Esophagus squamous epithelium (tissue), 5 donors: ENCODE data around the gene DHDDS. TPM values are rescaled to one million over a fixed set of nuclear protein-coding genes. Genes with fewer than 3 reads are reported as not detected.

Experiments used
- DNase-seq: peaks from one replicate; lab custom pipeline; 2025; lab: John Stamatoyannopoulos, UW
- H3K27ac ChIP-seq, 4 donors: fragments of 200-600 bp; sonication (generic); one replicate each; pipeline ENCODE4 v1.5.1; 2016 to 2019; ENCODE audit warnings: mild to moderate bottlenecking in 1 of 4
- H3K27me3 ChIP-seq, 4 donors: fragments of 200-600 bp; sonication (generic); 1 replicate in 3 of 4; 2 replicates in 1 of 4; pipeline versions ENCODE4 v1.5.1 to v1.6.0; 2017 to 2021; ENCODE audit warnings: antibody characterized with exemption in 1 of 4
- H3K36me3 ChIP-seq, 3 donors: fragments of 200-600 bp; sonication (generic); one replicate each; pipeline ENCODE4 v1.5.1; 2016 to 2019
- H3K4me1 ChIP-seq, 3 donors: fragments of 200-600 bp; sonication (generic); one replicate each; pipeline ENCODE4 v1.5.1; 2017 to 2019
- H3K4me3 ChIP-seq, 4 donors: fragments of 200-600 bp; sonication (generic); 1 replicate in 3 of 4; 2 replicates in 1 of 4; pipeline ENCODE4 v1.5.1; 2016 to 2019; ENCODE audit warnings: mild to moderate bottlenecking in 2 of 4, moderate library complexity in 1 of 4
- H3K9me3 ChIP-seq, 3 donors: fragments of 200-600 bp; sonication (generic); one replicate each; pipeline ENCODE4 v1.5.1; 2016 to 2019
- POLR2A ChIP-seq, 4 donors: fragments of 450-650 bp; IDR thresholded peaks; one replicate each; pipeline ENCODE4 v1.6.1; 2017; ENCODE audit warnings: antibody characterized with exemption in 4 of 4, mild to moderate bottlenecking in 4 of 4, moderate library complexity in 3 of 4
- WGBS, 2 donors: methylation state at CpG; one replicate each; pipeline ENCODE4 v1.1.5; 2018; 5-methylcytosine and 5-hydroxymethylcytosine counted together
- intact Hi-C: fragments of 100-400 bp; cut with DNase I; formaldehyde crosslinking; loops from one replicate; pipeline ENCODE4 v1.15.0; 2022
- total RNA-seq, 4 donors: library from RNA; depleted of rRNA; stranded (reverse); fragments of >200 nt; gene quantifications; one replicate each; pipeline ENCODE4 v1.1.0, GENCODE V29; 2016
- TF ChIP-seq, protein P1 (sequence below), 6 experiments: fragments of 450-650 bp in 4 of 6; fragments of 200-600 bp in 2 of 6; sonication (generic) in 2 of 6; IDR thresholded peaks; one replicate each; pipeline ENCODE4 v1.5.1; 2016 to 2019; ENCODE audit warnings: antibody characterized with exemption in 6 of 6, mild to moderate bottlenecking in 4 of 6, moderate library complexity in 4 of 6
- donor health status: DM: yes; HTN: yes; CAD: no.

The DHDDS gene
- total RNA-seq, 4 donors from 2014 or later: 30.3 to 49.7 (median 37.9) TPM

DNA sequence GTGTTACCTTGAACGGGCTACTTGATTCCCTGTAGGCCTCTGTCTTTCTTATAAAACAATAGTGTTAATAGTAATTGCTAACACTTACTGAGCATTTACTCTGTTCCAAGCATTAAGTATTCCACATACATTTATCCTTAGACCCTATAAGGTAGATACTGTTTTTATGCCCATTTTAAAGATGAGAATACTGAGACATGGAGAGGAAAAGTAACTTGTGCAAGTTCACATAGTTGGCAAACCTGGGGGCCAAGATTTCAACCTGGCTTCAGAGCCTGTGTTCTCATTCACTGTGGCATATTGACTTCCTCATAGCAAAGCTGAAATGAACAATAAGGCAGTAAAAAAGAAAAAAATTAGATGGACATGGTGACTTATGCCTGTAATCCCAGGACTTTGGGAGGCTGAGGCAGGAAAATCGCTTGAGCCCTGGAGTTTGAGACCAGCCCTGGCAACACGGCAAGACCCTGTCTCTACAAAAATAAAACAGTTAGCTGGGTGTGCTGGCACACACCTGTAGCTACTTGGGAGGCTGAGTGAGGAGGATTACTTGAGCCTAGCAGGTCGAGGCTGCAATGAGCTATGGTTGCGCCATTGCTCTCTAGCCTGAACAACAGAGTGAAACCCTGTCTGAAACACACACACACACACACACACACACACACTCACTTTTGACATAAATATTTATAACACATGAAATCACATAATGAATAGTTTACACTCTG lies 20.5 kb downstream of the DHDDS start:
- Histone ChIP-seq H3K9me3 (no peaks in the 10 kb centered on the region), H3K4me1 (peaks cover 0 to 7% (median 0%) of the 10 kb centered on the region in 3 donors), H3K4me3 (no peak overlapping the region), H3K36me3 (peaks cover 6 to 100% (median 18%) of the 10 kb centered on the region in 3 donors), H3K27ac (no peak overlapping the region), H3K27me3 (no peaks in the 10 kb centered on the region)
- TF ChIP-seq, protein P1, sequence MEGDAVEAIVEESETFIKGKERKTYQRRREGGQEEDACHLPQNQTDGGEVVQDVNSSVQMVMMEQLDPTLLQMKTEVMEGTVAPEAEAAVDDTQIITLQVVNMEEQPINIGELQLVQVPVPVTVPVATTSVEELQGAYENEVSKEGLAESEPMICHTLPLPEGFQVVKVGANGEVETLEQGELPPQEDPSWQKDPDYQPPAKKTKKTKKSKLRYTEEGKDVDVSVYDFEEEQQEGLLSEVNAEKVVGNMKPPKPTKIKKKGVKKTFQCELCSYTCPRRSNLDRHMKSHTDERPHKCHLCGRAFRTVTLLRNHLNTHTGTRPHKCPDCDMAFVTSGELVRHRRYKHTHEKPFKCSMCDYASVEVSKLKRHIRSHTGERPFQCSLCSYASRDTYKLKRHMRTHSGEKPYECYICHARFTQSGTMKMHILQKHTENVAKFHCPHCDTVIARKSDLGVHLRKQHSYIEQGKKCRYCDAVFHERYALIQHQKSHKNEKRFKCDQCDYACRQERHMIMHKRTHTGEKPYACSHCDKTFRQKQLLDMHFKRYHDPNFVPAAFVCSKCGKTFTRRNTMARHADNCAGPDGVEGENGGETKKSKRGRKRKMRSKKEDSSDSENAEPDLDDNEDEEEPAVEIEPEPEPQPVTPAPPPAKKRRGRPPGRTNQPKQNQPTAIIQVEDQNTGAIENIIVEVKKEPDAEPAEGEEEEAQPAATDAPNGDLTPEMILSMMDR (IDR thresholded peaks at IDR 0.05): no peak
- no peak for TF ChIP-seq POLR2A (IDR thresholded peaks at IDR 0.05)
- 90 to 93% methylated on average over 5 of the region's 5 CpGs for WGBS, 2 donors
- DNase-seq: no peak
- intact Hi-C loops: no loop called here

DNA sequence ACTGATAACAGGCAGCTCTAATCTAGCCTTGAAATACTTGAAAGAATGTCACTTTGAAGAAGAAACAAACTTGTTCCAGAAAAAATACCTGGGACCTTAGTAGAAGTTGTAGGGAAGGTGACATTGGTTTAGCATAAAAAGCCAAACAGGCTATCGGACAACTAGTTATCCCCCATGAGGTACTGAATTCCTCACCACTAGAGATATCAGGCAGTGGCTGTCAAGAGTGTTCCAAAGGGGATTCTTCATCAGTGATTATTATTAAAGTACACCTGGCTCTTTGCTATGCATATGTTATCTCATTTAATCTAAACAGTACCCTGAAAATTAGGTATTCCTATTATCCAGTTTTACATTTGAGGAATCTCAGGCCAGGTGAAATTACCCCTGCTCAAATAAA lies 27.0 kb downstream of the DHDDS start:
- H3K4me3 ChIP-seq: no peak overlapping the region
- H3K9me3 ChIP-seq: no peaks in the 10 kb centered on the region
- H3K4me1 ChIP-seq: no peaks in the 10 kb centered on the region
- peaks cover 1 to 100% (median 6%) of the 10 kb centered on the region in 3 donors for H3K36me3 ChIP-seq
- WGBS, 2 donors: 100% methylated on average over 1 of the region's 1 CpG
- H3K27me3 ChIP-seq: no peaks in the 10 kb centered on the region
- no peak for DNase-seq
- intact Hi-C loops: no loop called here
- no peak overlapping the region for H3K27ac ChIP-seq
- TF ChIP-seq POLR2A (IDR thresholded peaks at IDR 0.05): no peak
- TF ChIP-seq, protein P1 (IDR thresholded peaks at IDR 0.05): no peak

DNA sequence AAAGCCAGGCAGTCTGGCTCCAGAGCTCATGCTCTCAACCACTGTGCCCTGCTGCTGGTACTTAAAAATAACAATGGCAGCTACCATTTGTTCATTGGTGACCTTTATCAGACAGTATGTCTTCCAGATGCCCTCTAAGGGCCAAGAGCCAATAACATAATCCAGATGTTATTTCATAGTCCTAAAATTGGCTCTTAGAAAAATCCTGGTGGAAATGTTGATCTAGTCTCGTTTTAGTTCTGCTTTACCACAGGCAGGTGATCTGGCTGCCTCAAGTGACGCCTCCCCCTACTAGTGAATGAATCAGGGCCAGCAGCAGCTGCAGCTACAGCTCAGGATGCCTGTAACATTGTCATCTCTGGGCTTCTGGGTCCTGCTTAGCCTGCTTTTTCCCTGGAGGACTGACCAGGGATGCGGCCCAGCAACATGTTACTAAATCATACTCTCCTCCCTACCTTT lies 27.5 kb downstream of the DHDDS start:
- H3K27ac ChIP-seq: no peak overlapping the region
- H3K4me3 ChIP-seq: no peak overlapping the region
- DNase-seq: no peak
- TF ChIP-seq, protein P1 (IDR thresholded peaks at IDR 0.05): no peak
- no peak for TF ChIP-seq POLR2A (IDR thresholded peaks at IDR 0.05)
- intact Hi-C loops: no loop called here
- H3K27me3 ChIP-seq: no peaks in the 10 kb centered on the region
- peaks cover 4 to 100% (median 7%) of the 10 kb centered on the region in 3 donors for H3K36me3 ChIP-seq
- WGBS, 2 donors: 66% methylated on average over 3 of the region's 3 CpGs
- no peaks in the 10 kb centered on the region for H3K4me1 ChIP-seq
- H3K9me3 ChIP-seq: no peaks in the 10 kb centered on the region

DNA sequence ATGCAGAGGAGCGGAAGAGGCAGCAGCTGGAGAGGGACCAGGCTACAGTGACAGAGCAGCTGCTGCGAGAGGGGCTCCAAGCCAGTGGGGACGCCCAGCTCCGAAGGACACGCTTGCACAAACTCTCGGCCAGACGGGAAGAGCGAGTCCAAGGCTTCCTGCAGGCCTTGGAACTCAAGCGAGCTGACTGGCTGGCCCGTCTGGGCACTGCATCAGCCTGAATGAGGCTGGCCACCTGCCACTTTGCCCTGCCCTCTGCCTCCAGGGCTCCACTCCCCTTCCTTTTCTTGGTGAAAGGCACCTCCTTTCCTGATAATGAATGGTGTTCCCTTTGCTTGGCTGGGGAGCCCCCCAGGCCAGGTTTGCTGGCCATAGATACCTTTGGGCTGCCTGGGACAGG lies 36.8 kb downstream of the DHDDS start:
- H3K27me3 ChIP-seq: no peaks in the 10 kb centered on the region
- H3K4me1 ChIP-seq: peaks cover 31 to 52% (median 42%) of the 10 kb centered on the region in 3 donors
- H3K27ac ChIP-seq: peak overlapping the region; percentile 61 to 99 (median 75)
- peaks cover 4 to 50% (median 14%) of the 10 kb centered on the region in 3 donors for H3K36me3 ChIP-seq
- no peak overlapping the region for H3K4me3 ChIP-seq
- TF ChIP-seq, protein P1 (IDR thresholded peaks at IDR 0.05): no peak
- TF ChIP-seq POLR2A (IDR thresholded peaks at IDR 0.05): peak in 1 of 4 donors; percentile 25
- no peaks in the 10 kb centered on the region for H3K9me3 ChIP-seq
- intact Hi-C loops: no loop called here
- DNase-seq: no peak
- WGBS, 2 donors: 43 to 45% methylated on average over 1 to 9 of the region's 10 CpGs

DNA sequence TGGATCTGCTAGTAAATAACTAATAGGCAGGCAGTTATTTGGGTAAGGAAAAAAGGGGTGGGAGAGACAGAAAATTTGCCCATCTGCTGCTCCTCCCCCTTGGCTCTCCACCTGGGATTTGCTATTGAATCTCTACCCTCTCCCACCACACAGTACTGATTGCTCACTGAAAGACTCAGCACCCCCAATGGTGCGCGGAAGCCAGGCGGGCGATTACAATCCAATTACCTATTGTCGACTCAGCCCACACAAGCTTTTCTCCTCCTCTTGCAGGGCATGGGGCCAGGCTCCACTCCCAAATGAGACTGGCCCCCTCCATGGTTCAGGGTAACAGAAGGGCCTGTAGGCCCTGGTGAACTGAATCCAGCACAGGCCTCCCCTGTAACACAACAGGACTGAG lies 37.4 kb downstream of the DHDDS start:
- no peaks in the 10 kb centered on the region for H3K9me3 ChIP-seq
- TF ChIP-seq, protein P1 (IDR thresholded peaks at IDR 0.05): no peak
- TF ChIP-seq POLR2A (IDR thresholded peaks at IDR 0.05): no peak
- peak overlapping the region; percentile 61 to 99 (median 75) for H3K27ac ChIP-seq
- peaks cover 0 to 50% (median 13%) of the 10 kb centered on the region in 3 donors for H3K36me3 ChIP-seq
- peaks cover 35 to 59% (median 44%) of the 10 kb centered on the region in 3 donors for H3K4me1 ChIP-seq
- intact Hi-C loops: no loop called here
- DNase-seq: no peak
- H3K27me3 ChIP-seq: no peaks in the 10 kb centered on the region
- no peak overlapping the region for H3K4me3 ChIP-seq
- 57 to 75% methylated on average over 5 of the region's 5 CpGs for WGBS, 2 donors
